ENCODE data around the gene RHBDD3. TPM values are rescaled to one million over a fixed set of nuclear protein-coding genes. Genes with fewer than 3 reads are reported as not detected.

Gene RHBDD3
- total RNA-seq, 4 donors from 2014 or later, result 19.8 to 38.0 (median 28.6) TPM

- TF ChIP-seq POLR2A (IDR thresholded peaks at IDR 0.05) (no peak), CTCF (IDR thresholded peaks at IDR 0.05 in 4 of 5, conservative IDR thresholded peaks at IDR 0.05 in 1 of 5) (no peak)
- peaks cover 51 to 64% of the 10 kb centered on the region in 2 donors for H3K4me1 ChIP-seq
- H3K27ac ChIP-seq, result peak overlapping the region in 3 of 4 donors; percentile 31 to 59 (median 56)
- DNase-seq (no peak), ATAC-seq (no peak)
- in situ Hi-C loops (cut with MboI; ENCODE audit: low sequenced_read_pairs in 4 of 4) (loop anchor here in 1 of 4 donors (25.0 kb wide), 1 partner anchor 261 kb away; no protein-coding TSS in a partner anchor), intact Hi-C loops (cut with DNase I; ENCODE audit: low total_unique reads) (no loop called here)
- H3K9me3 ChIP-seq, result no peaks in the 10 kb centered on the region
- H3K4me3 ChIP-seq, result peak overlapping the region in 1 of 4 donors; percentile 4
- peaks cover 2 to 87% of the 10 kb centered on the region in 2 donors for H3K36me3 ChIP-seq
- H3K27me3 ChIP-seq, result no peaks in the 10 kb centered on the region
These were observed 8.2 kb upstream of the RHBDD3 start for GRCh38 chr22:29275819-29276565.

- H3K27ac ChIP-seq, result peak overlapping the region in 3 of 4 donors; percentile 31 to 59 (median 56)
- H3K36me3 ChIP-seq, result peaks cover 2 to 79% of the 10 kb centered on the region in 2 donors
- intact Hi-C loops (cut with DNase I; ENCODE audit: low total_unique reads) (no loop called here), in situ Hi-C loops (cut with MboI; ENCODE audit: low sequenced_read_pairs in 4 of 4) (loop anchor here in 1 of 4 donors (25.0 kb wide), 1 partner anchor 262 kb away; no protein-coding TSS in a partner anchor)
- TF ChIP-seq CTCF (IDR thresholded peaks at IDR 0.05 in 4 of 5, conservative IDR thresholded peaks at IDR 0.05 in 1 of 5) (no peak), POLR2A (IDR thresholded peaks at IDR 0.05) (no peak)
- peaks cover 60 to 73% of the 10 kb centered on the region in 2 donors for H3K4me1 ChIP-seq
- no peaks in the 10 kb centered on the region for H3K27me3 ChIP-seq
- no peaks in the 10 kb centered on the region for H3K9me3 ChIP-seq
- ATAC-seq, result peak in 1 of 2 donors; percentile 57
- H3K4me3 ChIP-seq, result peak overlapping the region in 1 of 4 donors; percentile 4
- no peak for DNase-seq
These were observed 7.4 kb upstream of the RHBDD3 start for GRCh38 chr22:29275167-29275566.

DNA sequence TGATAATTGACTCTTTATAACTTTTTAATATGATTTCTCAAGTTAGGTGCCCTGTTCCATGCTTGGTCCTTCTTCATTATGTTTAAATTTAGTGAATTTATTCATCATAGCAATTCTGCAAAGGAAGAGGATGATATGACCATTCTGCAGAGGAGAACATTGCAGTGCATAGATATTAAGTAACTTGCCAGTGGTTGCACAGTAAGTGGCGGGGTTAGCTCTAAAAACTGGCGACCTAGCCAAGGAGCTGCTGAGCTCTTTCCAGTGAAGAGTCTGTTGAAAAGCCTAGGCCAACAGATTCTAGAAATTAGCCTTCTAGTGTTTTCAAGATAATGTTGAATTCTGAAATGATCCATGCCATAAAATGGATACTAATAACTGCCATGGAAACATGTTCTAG is 4.8 kb upstream of the RHBDD3 start:
- no peak for ATAC-seq
- Histone ChIP-seq H3K36me3 (peaks cover 0 to 54% of the 10 kb centered on the region in 2 donors), H3K9me3 (no peaks in the 10 kb centered on the region), H3K27ac (peak overlapping the region in 1 of 4 donors; percentile 3), H3K4me3 (no peak overlapping the region), H3K4me1 (peaks cover 68 to 81% of the 10 kb centered on the region in 2 donors), H3K27me3 (no peaks in the 10 kb centered on the region)
- intact Hi-C loops (cut with DNase I; ENCODE audit: low total_unique reads), result no loop called here
- in situ Hi-C loops (cut with MboI; ENCODE audit: low sequenced_read_pairs in 4 of 4), result no loop called here
- TF ChIP-seq CTCF (IDR thresholded peaks at IDR 0.05 in 4 of 5, conservative IDR thresholded peaks at IDR 0.05 in 1 of 5) (no peak), POLR2A (IDR thresholded peaks at IDR 0.05) (no peak)
- no peak for DNase-seq

GRCh38 chr22:29270475-29271271 is 2.9 kb upstream of the RHBDD3 start:
- TF ChIP-seq POLR2A (IDR thresholded peaks at IDR 0.05), result no peak
- TF ChIP-seq CTCF (IDR thresholded peaks at IDR 0.05 in 4 of 5, conservative IDR thresholded peaks at IDR 0.05 in 1 of 5), result no peak
- H3K4me3 ChIP-seq, result peak overlapping the region; percentile 83 to 97 (median 94)
- in situ Hi-C loops (cut with MboI; ENCODE audit: low sequenced_read_pairs in 4 of 4), result no loop called here
- peaks cover 0 to 35% of the 10 kb centered on the region in 2 donors for H3K36me3 ChIP-seq
- no peak for ATAC-seq
- DNase-seq, result no peak
- no peaks in the 10 kb centered on the region for H3K27me3 ChIP-seq
- no peaks in the 10 kb centered on the region for H3K9me3 ChIP-seq
- intact Hi-C loops (cut with DNase I; ENCODE audit: low total_unique reads), result no loop called here
- H3K4me1 ChIP-seq, result peaks cover 74 to 77% of the 10 kb centered on the region in 2 donors
- H3K27ac ChIP-seq, result peak overlapping the region; percentile 97 to 100 (median 98)
